GM21737 (cell line): ENCODE results near the gene UBALD2.
"Not testable (repeated sequence)": the region's sequence is repeated elsewhere in the genome, so short reads cannot be mapped to it uniquely, and the experiment has no call there.

Source experiments
- ATAC-seq: cut with Tn5 transposase; IDR thresholded peaks from one replicate; pipeline ENCODE4 v1.9.1; 2021; ENCODE audit warnings: mild to moderate bottlenecking, moderate library complexity; ENCODE audit not compliant: unreplicated experiment

UBALD2 gene

DNA sequence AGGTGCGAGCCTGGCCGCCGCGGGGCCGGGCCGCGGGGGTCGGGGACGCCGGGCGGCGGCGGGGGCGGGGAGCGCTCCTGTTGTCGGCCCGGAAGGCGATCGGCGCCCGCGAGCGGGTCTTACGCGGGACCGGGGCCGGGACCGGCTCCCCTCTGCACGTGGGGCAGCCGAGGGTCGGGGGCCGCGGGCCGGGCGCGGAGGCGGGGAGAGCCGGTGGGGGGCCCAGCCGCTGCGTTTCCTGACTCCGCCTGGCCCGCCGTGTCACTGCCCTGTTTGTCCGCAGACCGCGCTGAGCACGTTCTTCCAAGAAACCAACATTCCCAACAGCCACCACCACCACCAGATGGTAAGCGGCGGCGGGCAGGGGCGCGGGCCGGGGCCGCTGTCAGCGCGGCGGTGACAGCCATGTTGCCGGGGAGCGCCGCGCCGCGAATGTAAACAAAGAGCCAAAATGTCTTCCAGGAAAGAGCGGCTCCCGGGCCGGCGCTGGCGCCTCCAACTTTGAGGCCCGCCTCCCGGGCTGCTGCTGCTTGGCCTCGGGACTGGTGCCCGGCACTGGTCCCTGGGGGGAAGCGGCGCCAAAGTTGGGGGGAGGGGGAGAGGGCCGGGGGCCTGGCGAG is 586 bp downstream of the UBALD2 start:
- no peak for ATAC-seq

DNA sequence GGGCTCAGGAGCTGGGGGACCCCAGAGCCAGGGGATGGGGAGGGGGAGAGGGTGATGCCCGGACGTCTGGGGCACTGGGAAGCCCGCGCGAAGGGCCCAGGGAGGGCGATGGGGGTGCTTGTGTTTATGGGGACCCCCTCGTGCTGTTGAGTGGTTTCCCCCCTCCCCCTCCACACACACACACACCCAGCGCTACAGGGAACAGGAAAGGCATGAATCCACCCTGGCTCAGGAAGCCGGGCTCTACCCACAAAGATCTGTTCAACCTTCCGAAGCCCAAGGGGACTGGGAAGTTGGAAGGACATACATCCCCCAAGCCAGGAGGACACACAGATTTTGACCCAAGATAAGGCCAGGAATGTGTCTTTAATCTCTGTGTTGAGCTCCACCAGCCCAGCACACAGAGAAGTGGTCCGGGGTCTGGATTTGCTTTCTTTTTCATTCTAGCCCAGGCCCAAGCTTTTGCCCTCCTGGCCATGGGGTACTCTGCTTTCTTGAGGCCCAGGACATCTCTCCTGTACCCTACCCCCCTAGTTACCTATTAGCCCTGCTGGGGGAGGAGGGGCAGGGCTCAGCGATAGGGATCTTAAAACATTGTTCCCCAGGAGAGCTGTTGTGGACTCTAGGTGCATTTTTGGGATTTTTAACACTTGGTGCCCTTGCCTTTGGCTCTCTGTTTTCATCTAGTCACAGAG is 1.2 kb downstream of the UBALD2 start:
- no peak for ATAC-seq

DNA sequence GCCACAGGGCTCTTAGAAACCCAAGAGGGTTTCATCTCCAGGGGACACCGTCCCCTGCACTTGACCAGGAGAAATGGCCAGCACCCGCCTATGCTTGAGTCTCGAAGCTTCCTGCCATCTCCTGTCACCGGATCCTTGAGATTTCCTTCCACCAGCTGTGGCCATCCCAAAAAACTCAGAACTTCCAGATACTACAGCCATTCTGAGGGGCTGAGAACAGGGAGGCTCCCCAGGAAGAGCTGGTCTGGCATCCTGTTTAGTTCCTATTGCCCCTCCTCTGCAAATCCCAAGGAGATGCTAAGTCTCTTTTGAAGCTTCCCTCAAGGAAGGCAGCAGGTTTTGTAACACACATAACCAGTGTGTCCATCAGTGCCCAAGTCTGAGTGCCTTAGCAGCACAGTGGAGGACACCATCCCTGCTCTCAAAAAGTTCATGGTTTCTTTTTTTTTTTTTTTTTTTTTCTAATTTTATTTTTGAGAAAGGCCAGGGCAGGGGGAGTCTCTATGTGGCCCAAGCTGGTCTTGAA is 2.0 kb downstream of the UBALD2 start:
- no peak for ATAC-seq

DNA sequence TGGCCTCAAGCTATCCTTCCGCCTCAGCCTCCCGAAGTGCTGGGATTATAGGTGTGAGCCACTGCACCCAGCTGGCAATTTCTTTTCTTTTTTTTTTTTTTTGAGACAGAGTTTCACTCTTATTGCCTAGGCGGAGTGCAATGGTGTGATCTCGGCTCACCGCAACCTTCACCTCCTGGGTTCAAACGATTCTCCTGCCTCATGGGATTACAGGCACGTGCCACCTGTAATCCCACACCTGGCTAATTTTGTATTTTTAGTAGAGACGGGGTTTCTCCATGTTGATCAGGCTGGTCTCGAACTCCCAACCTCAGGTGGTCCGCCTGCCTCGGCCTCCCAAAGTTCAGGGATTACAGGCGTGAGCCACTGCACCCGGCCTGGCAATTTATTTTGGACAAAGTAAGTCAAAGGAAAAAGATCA is 2.4 kb downstream of the UBALD2 start:
- not testable (repeated sequence) for ATAC-seq

DNA sequence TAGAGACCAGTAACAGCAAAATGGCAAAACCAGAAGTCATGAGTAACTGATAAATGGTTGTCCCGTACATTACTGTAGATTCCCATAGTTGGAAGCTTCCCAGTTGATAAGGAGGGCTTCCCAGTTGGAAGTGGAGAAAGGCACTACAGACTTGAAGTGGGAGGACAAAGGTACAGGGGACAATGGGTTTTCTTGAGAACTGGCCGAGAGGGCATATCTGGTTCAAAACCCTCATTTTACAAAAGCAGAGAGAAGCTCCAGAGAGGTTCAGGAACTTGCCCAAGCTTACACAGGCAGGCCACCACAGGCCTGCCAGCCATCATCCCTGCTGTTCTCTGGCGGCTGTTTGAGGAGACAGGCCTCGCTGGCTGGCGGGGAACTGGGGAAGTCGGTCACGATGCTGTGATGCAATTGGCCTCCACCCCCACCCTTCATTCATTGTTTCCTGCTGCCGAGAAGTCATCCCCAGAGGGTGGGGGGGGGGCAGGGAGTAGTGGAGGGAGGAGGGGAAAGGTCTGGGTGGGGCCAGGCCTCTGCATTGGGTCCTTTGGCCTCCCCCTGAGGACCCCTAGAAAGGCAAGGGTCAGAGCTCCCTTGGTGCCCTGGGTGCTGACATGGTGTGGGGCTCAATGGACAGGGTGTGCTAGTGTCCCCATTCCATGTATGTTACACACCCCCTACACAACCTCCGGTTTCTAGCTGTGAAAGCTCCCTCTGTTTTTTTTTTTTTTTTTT is 3.0 kb downstream of the UBALD2 start:
- ATAC-seq: no peak

DNA sequence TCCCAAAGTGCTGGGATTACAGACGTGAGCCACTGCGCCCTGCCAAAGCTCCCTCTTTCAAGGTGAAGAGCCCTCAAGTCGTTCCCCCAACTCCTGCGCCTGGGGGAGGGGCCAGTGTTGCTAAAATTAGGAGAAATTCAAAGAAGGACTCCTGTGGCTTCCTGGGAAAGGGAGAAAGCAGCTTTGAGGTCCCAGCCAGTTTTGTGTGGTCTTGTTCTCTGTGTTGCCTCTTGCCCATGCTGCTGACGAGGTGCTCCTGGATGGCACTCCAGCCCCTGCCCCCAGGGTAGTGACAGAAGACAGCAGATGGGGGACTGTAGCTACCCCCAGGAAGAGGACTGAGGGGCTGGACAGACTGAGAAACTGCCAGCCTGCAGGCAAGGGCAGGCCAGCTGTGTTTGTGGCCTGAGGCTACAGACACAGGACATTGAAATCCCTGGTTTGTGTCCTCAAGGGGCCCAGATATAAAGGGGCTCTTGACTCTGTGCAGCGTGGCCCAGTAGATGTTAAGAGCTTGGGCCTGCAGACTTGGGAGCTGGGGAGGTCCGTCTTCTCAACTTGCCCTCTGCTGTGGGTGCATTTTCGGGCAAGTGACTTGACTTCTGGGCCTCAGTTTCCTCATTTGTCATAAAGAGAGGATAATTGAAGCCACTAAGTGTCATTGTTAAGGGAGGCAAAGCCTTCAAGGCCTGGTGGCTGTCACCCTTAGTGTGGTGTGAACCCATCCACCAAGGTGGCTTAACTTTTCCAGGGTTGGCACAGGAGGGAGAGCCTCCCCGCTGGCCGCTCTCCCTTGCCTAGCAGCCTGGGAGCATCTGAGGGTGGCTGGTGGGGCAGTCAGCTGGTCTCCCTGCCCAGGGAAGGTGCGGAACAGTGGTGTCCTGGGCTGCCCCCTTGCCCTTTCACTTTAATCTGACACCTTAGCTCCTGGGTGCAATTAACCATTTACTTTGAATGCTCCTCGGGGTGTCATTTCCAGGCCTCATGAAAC is 4.1 kb downstream of the UBALD2 start:
- no peak for ATAC-seq

DNA sequence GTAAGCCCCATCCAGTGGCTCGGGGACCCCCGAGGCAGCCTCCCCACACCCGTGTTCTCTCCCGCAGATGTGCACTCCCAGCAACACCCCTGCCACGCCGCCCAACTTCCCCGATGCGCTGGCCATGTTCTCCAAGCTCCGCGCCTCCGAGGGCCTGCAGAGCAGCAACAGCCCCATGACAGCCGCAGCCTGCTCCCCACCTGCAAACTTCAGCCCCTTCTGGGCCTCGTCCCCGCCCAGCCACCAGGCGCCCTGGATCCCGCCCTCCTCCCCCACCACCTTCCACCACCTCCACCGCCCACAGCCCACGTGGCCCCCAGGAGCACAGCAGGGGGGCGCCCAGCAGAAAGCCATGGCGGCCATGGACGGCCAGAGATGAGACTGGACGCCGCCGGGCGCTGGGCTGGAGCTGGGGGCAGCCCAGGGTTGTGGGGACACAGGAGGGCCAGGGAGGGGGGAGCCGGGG is 5.0 kb downstream of the UBALD2 start:
- no peak for ATAC-seq

DNA sequence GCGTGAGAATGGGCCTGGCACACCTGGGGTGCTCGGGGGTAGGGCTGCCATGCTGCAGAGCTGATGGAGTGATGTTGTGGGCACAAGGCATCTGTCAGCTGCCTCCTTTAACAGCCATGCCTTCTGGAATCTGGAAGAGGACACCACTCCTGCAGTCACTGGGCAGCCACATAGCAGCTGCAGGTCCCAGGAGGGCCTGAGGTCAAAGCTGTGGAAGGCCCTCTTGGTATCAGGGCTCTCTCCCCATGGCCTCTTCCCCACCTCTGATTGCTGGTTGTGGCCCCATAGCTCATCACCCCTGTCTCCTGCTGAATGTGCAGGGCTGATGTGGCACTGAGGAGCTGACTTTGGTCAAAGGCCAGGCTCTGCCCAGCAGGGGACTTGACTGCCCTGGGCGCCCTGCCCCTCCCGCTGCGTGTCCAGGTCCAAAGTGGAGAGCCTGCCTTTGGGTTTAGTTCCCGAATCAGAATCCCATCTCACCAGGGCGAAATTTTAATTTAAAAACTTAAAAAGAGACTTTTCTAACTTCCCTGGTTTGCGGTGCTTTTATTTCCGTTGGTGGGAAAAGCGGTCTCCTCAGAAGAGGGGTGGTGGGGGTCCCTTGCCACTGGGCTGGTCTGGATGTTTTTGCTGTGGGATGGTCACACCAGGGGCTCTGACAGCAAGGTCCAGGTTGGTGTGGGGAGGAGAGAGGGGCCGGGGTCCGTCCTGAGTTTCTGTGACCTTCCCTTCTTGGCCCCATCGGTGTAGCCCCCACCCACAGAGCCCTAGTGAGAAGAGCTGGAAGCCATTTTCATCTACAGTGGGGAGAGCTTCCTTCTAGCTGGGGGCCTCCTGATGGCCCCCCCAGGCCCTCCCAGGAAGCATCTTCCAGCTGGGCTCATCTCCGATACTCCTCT is 5.9 kb downstream of the UBALD2 start:
- ATAC-seq: peak; percentile 0

DNA sequence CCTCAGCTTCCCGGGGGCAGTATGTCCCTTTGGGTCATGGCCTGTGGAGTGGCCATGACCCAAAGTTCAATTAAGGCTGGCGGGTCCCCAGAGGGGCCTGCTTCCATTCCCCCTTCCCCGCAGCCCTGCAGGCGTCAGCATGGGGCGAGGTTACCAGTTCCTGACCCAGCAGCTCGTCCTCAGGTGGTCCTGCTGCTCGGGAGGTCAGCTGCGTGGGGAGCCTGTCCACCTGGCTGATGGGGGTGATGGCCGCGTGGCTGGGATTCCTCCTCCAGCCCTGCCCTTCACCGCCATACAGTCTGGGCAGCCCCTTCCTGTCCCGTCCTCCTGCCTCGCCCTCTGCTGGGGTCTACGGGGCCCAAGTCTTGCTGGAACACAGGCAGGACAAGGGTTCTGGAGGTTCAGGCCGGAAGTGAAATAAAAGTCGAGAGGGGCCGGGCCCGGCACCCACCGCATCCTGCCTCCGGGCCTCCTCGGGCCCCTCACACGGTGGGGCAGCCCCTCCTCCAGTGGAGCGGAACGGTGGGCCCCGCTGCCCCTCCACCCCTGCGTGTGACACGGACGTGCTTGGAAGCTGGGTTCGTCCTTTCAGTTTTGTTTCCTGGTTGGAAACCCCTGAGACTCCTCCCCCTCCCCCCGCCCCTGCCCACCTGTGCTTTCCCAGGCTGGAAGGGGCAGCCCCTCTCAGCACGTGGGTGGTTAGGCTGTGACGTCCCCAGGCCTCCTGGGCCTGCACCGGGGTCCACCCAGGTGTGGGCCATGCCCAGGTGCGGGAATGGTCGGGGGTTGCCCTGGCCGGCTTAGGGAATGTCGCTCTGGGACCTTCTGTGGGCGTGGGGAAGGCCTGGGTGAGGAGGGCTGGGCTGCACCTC is 6.8 kb downstream of the UBALD2 start:
- ATAC-seq: peak; percentile 44

DNA sequence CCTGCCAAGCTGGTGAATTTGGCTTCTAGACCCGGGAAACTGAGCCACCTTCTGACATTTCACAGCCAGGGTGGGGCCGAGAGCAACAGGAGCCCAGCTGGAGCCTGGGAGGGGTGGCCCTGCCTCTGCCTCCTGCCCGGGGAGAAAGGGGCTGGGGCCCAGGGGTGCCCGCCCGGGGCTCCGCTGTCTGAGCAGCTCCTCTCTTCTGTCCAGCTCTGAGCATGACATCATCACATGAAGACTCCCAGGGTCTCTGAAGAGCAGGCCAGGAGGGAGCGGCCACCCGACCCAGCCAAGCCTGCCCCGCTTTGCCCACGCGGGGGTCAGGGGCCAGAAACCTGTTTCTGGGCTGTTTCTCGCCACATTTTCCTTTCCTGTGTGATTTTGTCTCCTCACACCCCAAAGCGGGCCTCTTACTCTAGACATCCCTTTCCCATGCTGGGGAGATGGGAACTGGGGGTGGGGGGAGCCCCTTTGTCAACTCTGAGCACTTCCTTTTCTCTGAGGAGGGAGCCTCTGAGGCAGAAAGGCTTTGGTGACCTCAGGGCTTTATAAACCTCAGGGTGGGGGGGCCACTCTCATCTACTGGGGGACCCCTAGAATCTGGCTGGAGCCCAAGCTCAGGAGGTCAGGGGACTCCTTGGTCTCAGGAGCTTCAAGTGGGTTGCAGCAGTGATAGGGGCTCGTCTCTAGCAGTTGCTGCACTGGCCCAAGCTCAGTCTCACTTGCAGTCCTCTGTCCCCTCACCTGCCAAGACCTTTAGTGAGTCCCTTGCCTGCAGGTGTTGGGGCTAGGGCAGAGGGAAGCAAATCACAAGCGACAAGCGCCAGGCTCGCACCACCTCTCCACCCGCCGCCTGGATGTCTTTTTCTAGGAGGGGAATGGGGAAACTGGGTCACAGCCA is 7.6 kb downstream of the UBALD2 start:
- peak; percentile 7 for ATAC-seq

DNA sequence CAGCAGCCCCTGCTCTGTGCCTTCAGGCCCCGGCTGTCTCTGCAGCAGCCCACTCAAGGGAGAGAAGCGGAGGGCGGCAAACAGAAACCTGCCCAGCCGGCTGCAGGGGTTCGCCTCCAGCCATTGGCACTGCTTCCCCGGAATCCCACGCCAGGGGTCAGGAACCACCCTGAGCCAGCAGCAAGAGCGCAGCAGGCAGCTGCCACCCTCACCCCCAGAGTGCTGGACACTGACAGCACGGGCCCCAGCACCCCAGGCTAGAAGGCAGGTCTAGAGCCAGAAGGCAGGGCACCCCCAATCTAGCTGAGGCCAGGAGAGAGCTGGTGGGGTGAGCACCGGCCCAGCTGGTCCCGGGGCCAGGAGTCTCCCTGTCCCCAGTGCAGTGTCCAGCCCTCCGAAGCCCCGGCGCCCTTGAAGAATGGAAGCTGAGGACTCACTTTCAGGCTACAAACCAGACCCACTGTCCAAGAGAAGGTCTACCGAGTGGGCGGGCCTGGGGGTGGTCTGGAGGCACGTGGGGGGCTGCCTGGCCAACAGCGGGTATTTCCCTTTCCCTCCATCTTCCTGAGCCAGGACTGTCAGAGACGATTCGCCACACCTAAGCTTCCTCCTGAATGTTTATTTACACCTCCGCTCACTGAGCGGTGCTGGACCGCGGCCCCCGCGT is 8.4 kb downstream of the UBALD2 start:
- ATAC-seq: no peak

DNA sequence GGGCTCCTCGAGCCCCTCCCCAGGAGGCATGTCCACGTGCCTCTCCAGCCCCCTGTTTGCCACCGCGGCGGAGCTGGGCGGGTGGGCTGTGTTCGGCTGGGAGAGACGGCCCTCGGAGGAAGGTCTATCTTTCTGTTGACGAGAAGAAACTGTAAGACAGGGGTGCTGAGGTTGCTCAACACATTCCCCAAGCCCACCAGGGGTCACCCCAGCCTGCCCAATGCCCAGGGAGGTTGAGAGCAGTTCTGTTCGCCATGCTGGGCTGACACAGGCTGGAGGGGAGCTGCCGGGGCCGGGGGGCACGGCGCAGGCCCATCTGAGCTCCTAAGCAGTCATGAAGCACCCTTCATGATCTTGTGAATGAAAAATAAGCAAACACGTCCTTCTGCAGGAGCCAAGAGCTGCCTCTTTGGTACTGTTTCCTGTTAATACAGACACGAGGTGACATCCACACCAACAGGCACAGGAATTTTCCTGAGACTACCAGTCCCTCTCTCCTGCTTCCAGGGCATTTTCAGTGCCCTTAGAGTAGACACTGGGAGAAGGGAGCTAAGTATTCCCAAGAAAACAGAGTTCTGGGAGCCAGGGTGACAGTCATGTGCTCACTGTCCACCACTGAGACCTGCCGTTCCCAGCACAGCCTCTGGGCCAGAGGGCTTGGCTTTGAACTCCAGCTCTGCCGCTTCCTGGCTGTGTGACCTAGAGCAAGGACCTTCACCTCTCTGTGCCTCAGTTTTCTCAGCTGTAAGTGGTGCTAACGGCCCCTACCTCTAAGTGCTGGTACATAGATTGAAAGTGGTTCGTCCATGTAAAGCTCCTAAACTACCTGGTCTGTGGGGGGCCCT is 9.2 kb downstream of the UBALD2 start:
- ATAC-seq: no peak

DNA sequence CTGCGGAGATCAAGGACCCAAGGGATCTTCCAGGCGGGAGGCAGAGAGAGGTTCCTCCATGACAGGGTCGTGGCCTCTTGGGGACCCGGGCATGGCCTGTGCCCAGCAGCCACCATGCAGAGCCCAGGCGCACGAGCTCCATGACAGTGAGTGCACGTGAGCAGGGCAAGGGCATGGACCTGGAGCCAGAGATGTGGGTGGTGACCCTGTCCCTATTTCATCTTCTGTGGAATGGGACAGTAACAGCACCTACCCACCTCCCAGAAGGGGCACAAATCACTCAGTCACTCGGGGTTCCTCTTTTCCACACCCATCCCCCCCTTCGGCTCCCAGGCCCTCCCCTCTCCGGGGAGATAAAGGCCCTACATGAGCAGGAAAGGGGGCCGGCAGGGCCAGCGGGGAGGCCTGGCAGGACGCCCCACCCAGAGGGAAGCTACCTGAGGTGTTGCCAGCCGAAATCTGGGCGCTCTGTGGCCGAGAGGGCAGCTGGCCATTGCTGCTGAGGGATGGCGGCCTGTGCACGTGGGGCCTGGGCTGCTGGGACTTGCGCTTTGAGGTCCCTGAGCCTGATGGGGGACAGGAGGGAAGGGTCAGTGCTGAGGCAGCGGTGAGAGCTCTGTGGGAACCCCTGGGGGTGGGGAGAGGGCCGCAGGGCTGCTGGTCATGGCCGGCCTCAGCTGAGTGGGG is 10.4 kb downstream of the UBALD2 start:
- no peak for ATAC-seq

DNA sequence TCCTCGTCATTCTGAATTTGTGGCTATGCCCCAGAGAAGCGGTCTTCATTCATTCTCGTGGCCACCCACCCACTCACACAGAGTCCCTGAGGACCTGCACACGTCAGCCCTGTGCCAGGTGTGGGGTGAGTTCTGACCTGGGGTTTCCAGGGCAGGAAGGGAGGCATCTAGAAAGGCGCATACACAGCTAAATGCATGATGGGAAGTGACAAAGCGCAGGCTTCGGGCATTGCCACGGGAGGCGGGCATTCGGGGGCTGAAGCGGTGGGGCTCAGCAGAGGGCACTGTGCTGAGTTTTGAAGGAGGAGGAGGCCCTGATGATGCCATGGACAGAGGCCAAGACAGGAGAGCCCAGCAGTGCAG is 10.9 kb downstream of the UBALD2 start:
- ATAC-seq: no peak

DNA sequence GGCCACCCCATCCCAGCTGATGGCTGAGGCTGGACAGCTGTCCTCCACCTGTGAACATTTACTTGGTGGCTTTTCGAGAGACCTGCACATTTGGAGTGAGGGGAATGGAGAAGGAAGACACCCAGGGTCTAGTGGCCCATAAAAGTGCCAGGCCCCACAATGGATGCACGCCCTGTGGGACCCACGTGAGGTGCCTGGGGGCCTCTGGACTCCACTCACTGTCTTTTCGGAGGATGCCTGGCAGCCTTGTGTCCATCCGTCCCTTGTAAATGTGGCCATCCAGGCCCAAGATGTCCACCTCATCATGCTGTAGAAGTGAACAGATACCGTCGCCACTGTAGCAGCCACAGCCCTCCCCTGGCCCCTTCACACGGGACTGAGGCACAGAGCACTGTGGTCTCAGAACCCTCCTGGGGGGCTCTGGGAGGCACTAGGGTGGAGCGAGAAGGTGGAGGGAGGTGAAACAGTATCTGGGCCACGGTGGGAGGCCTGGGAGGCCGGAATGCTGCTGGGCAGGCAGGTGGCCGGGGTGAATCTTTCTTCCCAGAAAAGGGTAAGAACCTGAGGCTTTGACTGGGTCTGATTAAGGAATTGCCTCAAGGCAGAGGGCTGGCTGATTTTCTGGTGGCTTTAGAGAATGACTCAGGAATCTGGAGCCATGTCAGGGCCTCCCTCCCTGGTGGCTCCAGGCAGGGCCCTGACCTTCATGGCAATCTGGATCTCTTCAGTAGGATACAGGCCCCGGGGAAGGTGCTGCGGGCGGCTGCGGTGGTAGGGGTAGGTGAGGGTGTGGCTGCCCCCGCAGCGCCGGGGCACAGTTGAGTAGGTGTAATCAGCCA is 11.5 kb downstream of the UBALD2 start:
- ATAC-seq: no peak
